Lung (tissue), 12 donors: Measurements from ENCODE around the gene TMEM184B. TPM values are rescaled to one million over a fixed set of nuclear protein-coding genes. Genes with fewer than 3 reads are reported as not detected.

ENCODE experiments used
- ATAC-seq: fragments of 200-7000 bp; cut with Tn5 transposase; one replicate; pipeline ENCODE4 v1.9.1; 2020; ENCODE audit warnings: moderate number of reproducible peaks; ENCODE audit not compliant: insufficient read depth, low FRiP score
- DNase-seq, 3 donors: peaks; one replicate each; pipeline ENCODE4 v3.0.0-alpha.2; 2013 to 2017
- H3K27ac ChIP-seq, 2 donors: one replicate each; pipeline ENCODE4 v1.5.1; 2013; ENCODE audit warnings: mild to moderate bottlenecking in 2 of 2, moderate library complexity in 2 of 2, control low read depth in 1 of 2, inconsistent platforms in 1 of 2, low read depth in 1 of 2, low read length in 1 of 2
- H3K27me3 ChIP-seq, 3 donors: one replicate each; pipeline ENCODE4 v1.5.1; 2013; ENCODE audit warnings: low read length in 2 of 3; ENCODE audit not compliant: control insufficient read depth in 3 of 3, insufficient read depth in 3 of 3
- H3K36me3 ChIP-seq, 4 donors: one replicate each; pipeline ENCODE4 v1.5.1; 2013; ENCODE audit warnings: low read length in 4 of 4, mild to moderate bottlenecking in 1 of 4, moderate library complexity in 1 of 4; ENCODE audit not compliant: control insufficient read depth in 4 of 4, insufficient read depth in 4 of 4
- H3K4me1 ChIP-seq, 5 donors: one replicate each; pipeline ENCODE4 v1.5.1; 2013; ENCODE audit warnings: low read length in 5 of 5, mild to moderate bottlenecking in 2 of 5, moderate library complexity in 1 of 5; ENCODE audit not compliant: control insufficient read depth in 5 of 5, insufficient read depth in 5 of 5
- H3K4me3 ChIP-seq: one replicate; pipeline ENCODE4 v1.5.1; 2013; ENCODE audit warnings: mild to moderate bottlenecking, control low read depth, moderate library complexity
- H3K9ac ChIP-seq, 2 donors: one replicate each; pipeline ENCODE4 v1.5.1; 2013; ENCODE audit warnings: low read length in 2 of 2, control low read depth in 1 of 2; ENCODE audit not compliant: insufficient read depth in 1 of 2
- H3K9me3 ChIP-seq, 4 donors: one replicate each; pipeline ENCODE4 v1.5.1; 2013; ENCODE audit warnings: low read length in 3 of 4, mild to moderate bottlenecking in 1 of 4, moderate library complexity in 1 of 4; ENCODE audit not compliant: control insufficient read depth in 4 of 4, insufficient read depth in 3 of 4
- WGBS, 2 donors: extraction: QIAGEN DNeasy Blood & Tissue Kit; methylation state at CpG; one replicate each; pipeline ENCODE4 v1.1.7; 2013; 5-methylcytosine and 5-hydroxymethylcytosine counted together
- polyA plus RNA-seq, 2 donors: library from polyadenylated mRNA; stranded (reverse); fragments of 200-250 nt; gene quantifications; one replicate each; pipeline ENCODE4 v1.2.1, GENCODE V29; 2013
- total RNA-seq, 2 donors: library from RNA; depleted of rRNA in 1 of 2; stranded (reverse); fragments of >200 nt in 1 of 2; gene quantifications; one replicate each; pipeline ENCODE4 v1.2.1, GENCODE V29; 2014 to 2021
- TF ChIP-seq, protein P1 (sequence below): IDR thresholded peaks from 2 replicates; pipeline ENCODE4 v1.5.1; 2012; ENCODE audit warnings: mild to moderate bottlenecking; ENCODE audit errors: control extremely low read depth, extremely low read depth
- donor health status: control.
- donor health status: control.
- donor health status: Bipolar disorder and iron deficiency.
- donor health status: healthy.
- donor health status: DM: yes; HTN: yes; CAD: no.

The TMEM184B gene
- total and polyA plus RNA-seq, 4 donors = 26.3 to 82.4 (median 39.9) TPM

DNA sequence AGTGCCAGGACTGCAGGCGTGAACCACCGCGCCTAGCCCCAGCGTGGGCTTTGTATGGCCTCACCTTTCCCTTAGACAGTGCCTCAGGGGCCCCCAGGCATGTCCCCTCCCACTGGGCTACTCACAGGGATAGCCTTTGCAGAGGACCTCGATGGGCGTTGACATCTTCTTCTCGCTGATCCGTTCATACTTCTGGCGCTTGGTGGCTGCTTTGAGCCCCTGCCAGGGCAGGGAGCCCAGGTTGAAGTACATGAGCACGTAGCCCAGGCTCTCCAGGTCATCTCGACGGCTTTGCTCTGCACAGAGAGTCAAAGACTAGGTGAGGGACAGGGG lies 26.9 kb upstream of the TMEM184B start:
- 72 to 88% methylated on average over 12 of the region's 12 CpGs for WGBS, 2 donors
- H3K27me3 ChIP-seq = no peaks in the 10 kb centered on the region
- TF ChIP-seq, protein P1, sequence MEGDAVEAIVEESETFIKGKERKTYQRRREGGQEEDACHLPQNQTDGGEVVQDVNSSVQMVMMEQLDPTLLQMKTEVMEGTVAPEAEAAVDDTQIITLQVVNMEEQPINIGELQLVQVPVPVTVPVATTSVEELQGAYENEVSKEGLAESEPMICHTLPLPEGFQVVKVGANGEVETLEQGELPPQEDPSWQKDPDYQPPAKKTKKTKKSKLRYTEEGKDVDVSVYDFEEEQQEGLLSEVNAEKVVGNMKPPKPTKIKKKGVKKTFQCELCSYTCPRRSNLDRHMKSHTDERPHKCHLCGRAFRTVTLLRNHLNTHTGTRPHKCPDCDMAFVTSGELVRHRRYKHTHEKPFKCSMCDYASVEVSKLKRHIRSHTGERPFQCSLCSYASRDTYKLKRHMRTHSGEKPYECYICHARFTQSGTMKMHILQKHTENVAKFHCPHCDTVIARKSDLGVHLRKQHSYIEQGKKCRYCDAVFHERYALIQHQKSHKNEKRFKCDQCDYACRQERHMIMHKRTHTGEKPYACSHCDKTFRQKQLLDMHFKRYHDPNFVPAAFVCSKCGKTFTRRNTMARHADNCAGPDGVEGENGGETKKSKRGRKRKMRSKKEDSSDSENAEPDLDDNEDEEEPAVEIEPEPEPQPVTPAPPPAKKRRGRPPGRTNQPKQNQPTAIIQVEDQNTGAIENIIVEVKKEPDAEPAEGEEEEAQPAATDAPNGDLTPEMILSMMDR = no peak
- H3K9me3 ChIP-seq = no peaks in the 10 kb centered on the region
- no peak overlapping the region for H3K27ac ChIP-seq
- H3K4me3 ChIP-seq = no peak overlapping the region
- no peak for ATAC-seq
- H3K9ac ChIP-seq = no peak overlapping the region
- H3K36me3 ChIP-seq = peaks cover 14 to 74% (median 58%) of the 10 kb centered on the region in 4 donors
- H3K4me1 ChIP-seq = peaks cover 0 to 13% (median 0%) of the 10 kb centered on the region in 5 donors
- no peak for DNase-seq

DNA sequence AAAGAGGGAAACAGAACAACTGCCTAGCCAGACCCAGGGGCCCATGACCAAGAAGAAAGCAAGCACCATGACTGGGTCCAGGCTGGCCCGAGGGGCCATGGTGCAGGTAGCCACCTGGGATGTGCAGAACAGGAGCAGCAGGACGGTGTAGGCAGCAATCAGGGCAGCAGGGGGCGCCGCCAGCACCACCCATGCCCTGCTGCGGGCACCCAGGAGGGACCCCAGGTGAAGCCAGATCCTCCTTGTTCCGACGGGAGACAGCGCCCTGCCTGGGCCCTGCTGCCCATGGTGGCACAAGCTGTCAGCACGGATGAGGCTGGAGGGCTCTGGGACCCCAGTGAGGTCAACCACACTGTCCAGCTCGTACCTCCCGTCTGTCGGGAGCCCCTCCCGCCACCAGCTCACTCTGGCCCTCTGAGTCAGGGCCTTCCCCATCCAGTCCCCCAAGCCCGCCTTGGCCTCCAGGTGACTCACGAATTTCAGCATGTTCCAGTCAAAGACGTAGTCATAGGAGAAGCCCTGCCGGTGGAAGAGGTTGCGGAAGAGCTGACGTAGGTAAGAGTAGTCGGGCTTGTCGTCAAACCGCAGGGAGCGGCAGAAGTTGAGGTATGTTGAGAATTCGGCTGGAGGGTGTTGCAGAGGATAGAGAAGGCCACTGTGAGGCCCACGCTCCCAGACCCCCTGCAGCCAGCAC lies 25.6 kb upstream of the TMEM184B start:
- TF ChIP-seq, protein P1 = no peak
- H3K9me3 ChIP-seq = no peaks in the 10 kb centered on the region
- DNase-seq (no peak), ATAC-seq (no peak)
- H3K4me3 ChIP-seq = no peak overlapping the region
- H3K4me1 ChIP-seq = peaks cover 0 to 4% (median 0%) of the 10 kb centered on the region in 5 donors
- no peak overlapping the region for H3K9ac ChIP-seq
- no peak overlapping the region for H3K27ac ChIP-seq
- peaks cover 14 to 85% (median 60%) of the 10 kb centered on the region in 4 donors for H3K36me3 ChIP-seq
- no peaks in the 10 kb centered on the region for H3K27me3 ChIP-seq
- WGBS, 2 donors = 88 to 91% methylated on average over 25 of the region's 25 CpGs

DNA sequence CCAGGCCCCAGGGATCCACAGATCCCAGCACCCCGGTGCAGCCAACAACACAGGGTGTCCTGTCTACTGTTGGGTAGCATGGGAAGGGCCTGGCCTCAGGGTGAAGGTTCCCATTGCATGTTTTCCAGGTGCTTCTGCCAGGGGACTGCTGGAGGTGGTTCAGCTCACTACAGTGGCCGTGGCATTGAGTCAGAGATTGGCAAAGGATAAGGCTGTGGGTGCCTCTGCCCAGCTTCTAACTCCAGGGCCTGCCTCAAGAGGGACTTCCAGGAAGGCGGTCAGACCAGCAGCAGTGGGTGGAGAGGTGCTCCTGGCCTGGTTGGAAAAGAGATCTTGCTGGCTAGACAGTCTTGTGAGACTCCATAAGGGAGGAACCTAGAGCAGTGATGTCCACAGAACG lies 23.6 kb upstream of the TMEM184B start:
- Histone ChIP-seq H3K27me3 (no peaks in the 10 kb centered on the region), H3K9me3 (no peaks in the 10 kb centered on the region), H3K36me3 (peaks cover 14 to 86% (median 61%) of the 10 kb centered on the region in 4 donors), H3K27ac (no peak overlapping the region), H3K4me3 (no peak overlapping the region), H3K4me1 (no peaks in the 10 kb centered on the region), H3K9ac (no peak overlapping the region)
- ATAC-seq (no peak), DNase-seq (no peak)
- WGBS, 2 donors = 81 to 85% methylated on average over 4 of the region's 4 CpGs
- TF ChIP-seq, protein P1 = no peak

DNA sequence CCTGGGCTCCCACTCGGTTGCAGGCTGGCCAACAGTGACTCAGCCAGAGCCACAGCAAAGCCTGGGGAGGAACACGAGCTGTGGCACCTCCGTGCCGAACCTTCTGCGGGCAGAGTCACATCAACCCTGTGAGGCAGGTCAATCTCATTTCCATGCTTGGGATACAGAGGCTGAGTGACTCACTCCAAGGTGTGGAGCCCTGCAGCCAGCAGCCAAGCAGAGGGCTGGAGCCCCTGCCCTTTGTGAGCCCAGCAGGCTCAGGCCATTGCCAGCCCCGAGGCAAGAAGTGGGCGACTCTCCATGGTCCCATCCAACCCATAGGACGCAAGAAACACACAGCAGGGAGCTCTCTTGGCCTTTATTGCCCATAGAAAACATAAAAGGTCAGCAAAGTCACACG lies 23.1 kb upstream of the TMEM184B start:
- TF ChIP-seq, protein P1 = no peak
- Histone ChIP-seq H3K4me3 (no peak overlapping the region), H3K27ac (no peak overlapping the region), H3K4me1 (no peaks in the 10 kb centered on the region), H3K9me3 (no peaks in the 10 kb centered on the region), H3K27me3 (no peaks in the 10 kb centered on the region), H3K36me3 (peaks cover 13 to 86% (median 57%) of the 10 kb centered on the region in 4 donors), H3K9ac (no peak overlapping the region)
- no peak for ATAC-seq
- WGBS, 2 donors = 88 to 92% methylated on average over 9 of the region's 9 CpGs
- DNase-seq = no peak
